GM21526 (cell line): ENCODE measurements around the gene OLFM1.

ENCODE experiments used
- ATAC-seq: cut with Tn5 transposase; IDR thresholded peaks from one replicate; pipeline ENCODE4 v1.9.1; 2021; ENCODE audit warnings: moderate library complexity; ENCODE audit not compliant: unreplicated experiment, low FRiP score

OLFM1 gene

GRCh38 chr9:135087489-135087792 is at the start of gene OLFM1:
TSS of gene OLFM1 (plus strand) at chr9:135087668. CDS start at chr9:135087990, 322 bp downstream.
- no peak for ATAC-seq

- no peak for ATAC-seq
Measured at GRCh38 chr9:135038331-135038730, 49.1 kb upstream of the OLFM1 start.

- no peak for ATAC-seq
Measured at GRCh38 chr9:135038826-135039225, 48.6 kb upstream of the OLFM1 start.

- ATAC-seq, result no peak
Measured at GRCh38 chr9:135039266-135039870, 48.1 kb upstream of the OLFM1 start.

GRCh38 chr9:135039916-135040645 is 47.4 kb upstream of the OLFM1 start:
- ATAC-seq, result no peak

GRCh38 chr9:135040892-135041291 is 46.6 kb upstream of the OLFM1 start:
- ATAC-seq, result no peak

- ATAC-seq, result no peak
Measured at GRCh38 chr9:135043345-135043744, 44.1 kb upstream of the OLFM1 start.

GRCh38 chr9:135045264-135045927 is 42.1 kb upstream of the OLFM1 start:
- no peak for ATAC-seq

GRCh38 chr9:135045928-135046738 is 41.3 kb upstream of the OLFM1 start:
- ATAC-seq, result no peak

GRCh38 chr9:135046739-135047350 is 40.6 kb upstream of the OLFM1 start:
- no peak for ATAC-seq

- ATAC-seq, result no peak
Measured at GRCh38 chr9:135047521-135047920, 39.9 kb upstream of the OLFM1 start.

- no peak for ATAC-seq
Measured at GRCh38 chr9:135048046-135048757, 39.3 kb upstream of the OLFM1 start.

- ATAC-seq, result no peak
Measured at GRCh38 chr9:135048758-135049444, 38.6 kb upstream of the OLFM1 start.

GRCh38 chr9:135049460-135049859 is 38.0 kb upstream of the OLFM1 start:
- no peak for ATAC-seq

- ATAC-seq, result no peak
Measured at GRCh38 chr9:135050072-135050990, 37.1 kb upstream of the OLFM1 start.

- ATAC-seq, result no peak
Measured at GRCh38 chr9:135051316-135052038, 36.0 kb upstream of the OLFM1 start.

GRCh38 chr9:135053133-135053532 is 34.3 kb upstream of the OLFM1 start:
- ATAC-seq, result no peak

GRCh38 chr9:135055181-135055580 is 32.3 kb upstream of the OLFM1 start:
- ATAC-seq, result no peak
